ENCODE data around the gene TRAM2. TPM values are rescaled to one million over a fixed set of nuclear protein-coding genes. Genes with fewer than 3 reads are reported as not detected.

Gene TRAM2
- total RNA-seq, 1 experiment from 2014 or later, result 21.3 TPM

DNA sequence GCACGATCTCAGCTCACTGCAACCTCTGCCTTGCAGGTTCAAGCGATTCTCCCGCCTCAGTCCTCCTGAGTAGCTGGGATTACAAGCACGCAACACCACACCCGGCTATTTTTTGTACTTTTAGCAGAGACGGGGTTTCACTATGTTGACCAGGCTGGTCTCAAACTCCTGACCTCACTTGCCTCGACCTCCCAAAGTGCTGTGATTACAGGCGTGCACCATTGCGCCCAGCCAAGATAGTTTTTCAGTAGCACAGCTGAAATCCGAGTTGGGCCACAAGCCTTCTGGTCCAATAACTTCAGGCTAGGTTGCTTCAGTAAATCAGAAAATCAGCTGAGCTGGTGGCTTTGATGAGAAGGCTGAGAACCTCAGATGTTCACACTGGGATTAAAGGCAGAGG is 65.7 kb downstream of the TRAM2 start:
- Histone ChIP-seq H2AFZ (ENCODE audit: low read depth, low read length, poor library complexity, severe bottlenecking) (no peak overlapping the region), H3K9me2 (ENCODE audit: insufficient read depth) (no peaks in the 10 kb centered on the region), H3K9ac (ENCODE audit: low read length) (0 out of 2 replicates have a peak overlapping the region, but pooled peaks have one; percentile 39), H3K4me1 (ENCODE audit: control insufficient read depth in 1 of 2, insufficient read depth in 2 of 2, low read length in 2 of 2) (peaks cover 30 to 63% of the 10 kb centered on the region in 2 experiments), H3K36me3 (ENCODE audit: control insufficient read depth in 1 of 2, insufficient read depth in 2 of 2, low read length in 2 of 2) (peaks cover 0 to 11% of the 10 kb centered on the region in 2 experiments; a peak in 1 of 4 replicates), H3K27ac (ENCODE audit: low read depth, low read length) (no peak overlapping the region), H3K9me3 (ENCODE audit: control insufficient read depth in 1 of 2, insufficient read depth in 1 of 2, low read depth in 1 of 2, low read length in 2 of 2) (no peaks in the 10 kb centered on the region), H3K27me3 (ENCODE audit: insufficient read depth, low read length) (no peaks in the 10 kb centered on the region), H3K4me3 (replicated peaks in 1 of 2; ENCODE audit: low read depth in 1 of 2, low read length in 2 of 2) (no peak overlapping the region), H3K4me2 (ENCODE audit: low read length) (peak overlapping the region; percentile 61), H4K20me1 (ENCODE audit: insufficient read depth) (no peaks in the 10 kb centered on the region), H3K79me2 (ENCODE audit: insufficient read depth, low read length) (no peaks in the 10 kb centered on the region)
- intact Hi-C loops (cut with micrococcal nuclease), result loop anchor here (10.0 kb wide), 1 partner anchor 226 kb away; the partner anchor contains the start of gene MCM3
- DNase-seq (ENCODE audit: low read depth, low spot score), result no peak
- ChIA-PET RAD21 (ENCODE audit: low non-redundant PET in 1 of 2, low total read pairs in 2 of 2, uncharacterized antibody in 2 of 2, unreplicated experiment in 2 of 2) (no interaction called here), POLR2A (no interaction called here), CTCF (no interaction called here)
- no peak for ATAC-seq
- TF ChIP-seq ATF3 (IDR thresholded peaks at IDR 0.05) (no peak), JUND (IDR thresholded peaks at IDR 0.05) (no peak), ZBTB33 (IDR thresholded peaks at IDR 0.05; ENCODE audit: extremely low read depth, insufficient replicate concordance, low read length) (no peak), EGR1 (IDR thresholded peaks at IDR 0.05; ENCODE audit: low read depth) (no peak), CTCF (IDR thresholded peaks at IDR 0.05 in 2 of 3, conservative IDR thresholded peaks at IDR 0.05 in 1 of 3; ENCODE audit: borderline replicate concordance in 1 of 3, insufficient read depth in 1 of 3, low read depth in 2 of 3, low read length in 2 of 3) (no peak), POLR2AphosphoS5 (IDR thresholded peaks at IDR 0.05; ENCODE audit: low read depth, low read length) (no peak), EZH2phosphoT487 (IDR thresholded peaks at IDR 0.05; ENCODE audit: borderline replicate concordance) (no peak), CBX3 (IDR thresholded peaks at IDR 0.05; ENCODE audit: low read depth) (no peak), ELF1 (IDR thresholded peaks at IDR 0.05; ENCODE audit: borderline replicate concordance, low read depth) (no peak), ZFX (IDR thresholded peaks at IDR 0.05) (no peak), POLR2A (IDR thresholded peaks at IDR 0.05; ENCODE audit: borderline replicate concordance, extremely low read depth, insufficient read depth, insufficient read length) (no peak), ZNF274 (IDR thresholded peaks at IDR 0.05; ENCODE audit: low read depth, low read length) (no peak), CEBPB (IDR thresholded peaks at IDR 0.05; ENCODE audit: low read depth) (no peak), FOSL1 (IDR thresholded peaks at IDR 0.05; ENCODE audit: low read depth) (no peak), TCF7L2 (IDR thresholded peaks at IDR 0.05; ENCODE audit: borderline replicate concordance, extremely low read depth, insufficient read depth, insufficient read length) (no peak)
- TF ChIP-seq, protein P1, sequence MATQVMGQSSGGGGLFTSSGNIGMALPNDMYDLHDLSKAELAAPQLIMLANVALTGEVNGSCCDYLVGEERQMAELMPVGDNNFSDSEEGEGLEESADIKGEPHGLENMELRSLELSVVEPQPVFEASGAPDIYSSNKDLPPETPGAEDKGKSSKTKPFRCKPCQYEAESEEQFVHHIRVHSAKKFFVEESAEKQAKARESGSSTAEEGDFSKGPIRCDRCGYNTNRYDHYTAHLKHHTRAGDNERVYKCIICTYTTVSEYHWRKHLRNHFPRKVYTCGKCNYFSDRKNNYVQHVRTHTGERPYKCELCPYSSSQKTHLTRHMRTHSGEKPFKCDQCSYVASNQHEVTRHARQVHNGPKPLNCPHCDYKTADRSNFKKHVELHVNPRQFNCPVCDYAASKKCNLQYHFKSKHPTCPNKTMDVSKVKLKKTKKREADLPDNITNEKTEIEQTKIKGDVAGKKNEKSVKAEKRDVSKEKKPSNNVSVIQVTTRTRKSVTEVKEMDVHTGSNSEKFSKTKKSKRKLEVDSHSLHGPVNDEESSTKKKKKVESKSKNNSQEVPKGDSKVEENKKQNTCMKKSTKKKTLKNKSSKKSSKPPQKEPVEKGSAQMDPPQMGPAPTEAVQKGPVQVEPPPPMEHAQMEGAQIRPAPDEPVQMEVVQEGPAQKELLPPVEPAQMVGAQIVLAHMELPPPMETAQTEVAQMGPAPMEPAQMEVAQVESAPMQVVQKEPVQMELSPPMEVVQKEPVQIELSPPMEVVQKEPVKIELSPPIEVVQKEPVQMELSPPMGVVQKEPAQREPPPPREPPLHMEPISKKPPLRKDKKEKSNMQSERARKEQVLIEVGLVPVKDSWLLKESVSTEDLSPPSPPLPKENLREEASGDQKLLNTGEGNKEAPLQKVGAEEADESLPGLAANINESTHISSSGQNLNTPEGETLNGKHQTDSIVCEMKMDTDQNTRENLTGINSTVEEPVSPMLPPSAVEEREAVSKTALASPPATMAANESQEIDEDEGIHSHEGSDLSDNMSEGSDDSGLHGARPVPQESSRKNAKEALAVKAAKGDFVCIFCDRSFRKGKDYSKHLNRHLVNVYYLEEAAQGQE (IDR thresholded peaks at IDR 0.05; ENCODE audit: low read depth), result no peak
- TF ChIP-seq, protein P2, sequence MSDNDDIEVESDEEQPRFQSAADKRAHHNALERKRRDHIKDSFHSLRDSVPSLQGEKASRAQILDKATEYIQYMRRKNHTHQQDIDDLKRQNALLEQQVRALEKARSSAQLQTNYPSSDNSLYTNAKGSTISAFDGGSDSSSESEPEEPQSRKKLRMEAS (IDR thresholded peaks at IDR 0.05), result no peak
- no TSS peak for BruUV-seq (replicated peaks)
